ENCODE results near the gene CAB39L.
"Not testable (repeated sequence)": the region's sequence is repeated elsewhere in the genome, so short reads cannot be mapped to it uniquely, and the experiment has no call there.

Gene CAB39L

GRCh38 chr13:49305792-49306425 is 138.0 kb downstream of the CAB39L start:
- no peak for DNase-seq

GRCh38 chr13:49304763-49305700 is 138.8 kb downstream of the CAB39L start:
- no peak for DNase-seq

- DNase-seq: no peak
These were observed 139.5 kb downstream of the CAB39L start for GRCh38 chr13:49304356-49304755.

- no peak for DNase-seq
These were observed 140.2 kb downstream of the CAB39L start for GRCh38 chr13:49303533-49304252.

DNA sequence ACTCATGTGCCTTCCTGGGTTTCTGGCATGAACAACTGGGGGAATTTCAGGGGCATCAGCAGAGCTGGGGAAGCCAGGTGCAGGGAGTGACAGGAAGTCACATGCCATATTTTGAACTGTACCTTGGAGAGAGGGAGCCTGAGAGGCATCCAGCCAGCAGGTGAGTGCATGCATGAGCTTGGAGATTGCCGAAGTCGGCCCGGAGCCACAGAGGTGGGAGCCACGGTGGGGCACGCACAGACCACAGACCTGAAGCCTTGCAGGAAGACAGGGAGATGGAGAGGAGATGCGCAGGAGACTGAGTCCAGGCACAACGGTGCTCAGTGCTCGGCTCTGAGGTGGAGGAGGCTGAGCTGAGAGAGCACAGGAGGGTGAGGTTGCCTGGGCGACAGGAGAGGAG is 141.0 kb downstream of the CAB39L start:
- DNase-seq: no peak

DNA sequence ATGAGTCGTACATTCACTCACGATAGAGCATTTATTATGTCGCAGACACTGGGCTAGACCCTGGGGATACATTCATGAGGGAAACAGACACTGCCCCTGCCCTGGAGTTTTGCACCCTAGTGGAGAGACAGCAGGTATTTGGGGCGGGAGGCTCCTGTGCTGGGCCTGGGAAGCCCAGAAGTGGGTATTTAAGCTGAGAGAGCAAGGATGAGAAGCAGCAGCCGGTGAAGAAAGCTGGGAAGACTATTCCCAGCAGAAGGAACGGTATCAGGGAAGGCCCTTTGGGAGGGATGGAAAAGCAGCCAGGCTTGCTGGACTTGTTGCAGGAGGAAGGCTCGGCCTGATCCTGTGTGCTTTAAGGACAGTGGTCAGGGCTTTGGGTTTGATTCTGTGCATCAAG is 141.6 kb downstream of the CAB39L start:
- no peak for DNase-seq

GRCh38 chr13:49300739-49301589 is 142.9 kb downstream of the CAB39L start:
- DNase-seq: peak; percentile 34 to 88

DNA sequence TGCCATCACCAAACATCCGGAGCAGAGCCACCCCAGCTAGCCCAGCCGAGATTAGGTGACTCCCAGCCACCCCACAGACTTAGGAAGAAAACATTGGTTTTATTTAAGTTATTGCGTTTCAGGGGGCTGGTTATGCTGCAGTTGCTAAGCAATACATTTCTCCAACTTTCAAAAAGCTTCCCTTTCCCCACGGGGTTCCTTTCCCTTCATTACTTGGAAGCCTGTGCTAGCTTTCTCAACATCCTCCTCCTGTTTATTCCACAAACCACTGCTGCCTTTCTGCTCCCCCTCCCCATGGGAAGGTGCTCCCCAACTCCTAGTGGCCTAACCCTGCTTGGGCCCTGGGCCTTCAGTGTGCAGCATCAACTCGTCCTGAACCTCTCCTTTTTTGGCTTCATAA is 143.6 kb downstream of the CAB39L start:
- no peak for DNase-seq

GRCh38 chr13:49298903-49299605 is 144.8 kb downstream of the CAB39L start:
- no peak for DNase-seq

DNA sequence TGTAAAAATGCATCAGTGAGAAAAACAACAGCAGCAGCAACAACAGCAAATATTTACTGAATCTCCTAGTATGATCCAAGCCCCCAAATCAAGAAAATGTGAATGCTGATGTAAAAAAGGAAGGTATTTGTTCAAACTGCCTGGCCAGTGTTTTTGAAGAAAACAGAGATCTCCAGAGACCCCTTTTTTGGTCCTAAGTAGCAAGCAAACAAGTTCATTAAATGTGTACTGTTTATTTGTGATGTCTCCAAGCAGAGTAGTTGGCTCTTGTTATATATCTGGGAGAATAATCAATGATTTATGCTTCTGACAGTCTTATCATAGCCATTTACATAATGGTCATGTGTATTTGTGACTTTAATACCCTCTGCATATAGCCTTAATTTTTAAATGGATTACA is 145.4 kb downstream of the CAB39L start:
- DNase-seq: no peak

DNA sequence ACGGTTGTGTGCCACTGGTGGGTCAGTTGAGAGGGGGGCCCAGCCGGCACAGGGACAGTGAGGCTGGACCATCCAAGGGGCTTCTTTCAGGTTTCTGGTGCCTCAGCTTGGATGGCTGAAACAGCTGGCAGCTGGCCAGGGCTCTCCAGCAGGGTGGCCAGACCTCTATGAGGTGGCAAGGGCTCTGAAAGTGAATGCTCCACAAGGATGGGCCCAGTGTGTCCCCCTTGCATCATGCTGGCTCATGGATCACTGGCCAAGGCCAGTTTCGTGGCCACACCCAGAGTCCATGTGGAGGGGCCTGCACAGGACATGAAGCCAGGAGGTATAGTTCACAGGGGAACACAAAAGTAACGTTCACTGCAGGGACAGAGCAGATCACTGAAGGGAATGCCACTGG is 146.5 kb downstream of the CAB39L start:
- DNase-seq: no peak

DNA sequence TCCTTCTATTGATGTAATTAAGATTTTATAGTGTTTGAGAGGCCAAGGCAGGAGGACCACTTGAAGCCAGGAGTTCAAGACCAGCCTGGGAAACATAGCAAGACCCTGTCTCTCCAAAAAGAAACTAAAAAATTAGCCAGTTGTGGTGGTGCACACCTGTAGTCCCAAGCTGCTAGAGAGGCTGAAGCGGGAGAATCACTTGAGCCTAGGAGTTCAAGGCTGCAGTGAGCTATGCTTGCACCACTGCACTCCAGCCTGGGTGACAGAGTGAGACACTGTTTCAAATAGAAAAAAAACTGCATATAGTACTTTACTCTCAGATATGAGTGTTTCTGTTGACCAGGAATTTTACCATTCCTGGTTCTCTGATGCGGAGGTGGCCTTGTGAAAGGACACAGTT is 147.2 kb downstream of the CAB39L start:
- DNase-seq: no peak

GRCh38 chr13:49295244-49295643 is 148.6 kb downstream of the CAB39L start:
- DNase-seq: no peak

DNA sequence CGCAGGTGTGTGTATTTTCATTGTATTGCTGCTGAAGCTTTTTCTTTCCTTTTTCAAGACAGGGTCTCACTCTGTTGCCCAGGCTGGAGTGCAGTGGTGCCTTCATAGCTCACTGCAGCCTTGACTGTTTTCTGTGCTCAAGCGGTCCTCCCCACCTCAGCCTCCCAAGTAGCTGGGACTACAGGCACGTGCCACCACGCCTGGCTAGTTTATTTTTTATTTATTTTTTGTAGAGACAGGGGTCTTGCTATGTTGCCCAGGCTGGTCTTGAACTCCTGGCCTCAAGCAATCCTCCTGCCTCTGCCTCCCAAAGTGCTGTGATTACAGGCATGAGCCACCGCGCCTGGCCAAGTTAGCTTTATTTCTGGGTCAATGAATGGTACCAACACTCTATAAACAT is 149.1 kb downstream of the CAB39L start:
- DNase-seq: not testable (repeated sequence)

DNA sequence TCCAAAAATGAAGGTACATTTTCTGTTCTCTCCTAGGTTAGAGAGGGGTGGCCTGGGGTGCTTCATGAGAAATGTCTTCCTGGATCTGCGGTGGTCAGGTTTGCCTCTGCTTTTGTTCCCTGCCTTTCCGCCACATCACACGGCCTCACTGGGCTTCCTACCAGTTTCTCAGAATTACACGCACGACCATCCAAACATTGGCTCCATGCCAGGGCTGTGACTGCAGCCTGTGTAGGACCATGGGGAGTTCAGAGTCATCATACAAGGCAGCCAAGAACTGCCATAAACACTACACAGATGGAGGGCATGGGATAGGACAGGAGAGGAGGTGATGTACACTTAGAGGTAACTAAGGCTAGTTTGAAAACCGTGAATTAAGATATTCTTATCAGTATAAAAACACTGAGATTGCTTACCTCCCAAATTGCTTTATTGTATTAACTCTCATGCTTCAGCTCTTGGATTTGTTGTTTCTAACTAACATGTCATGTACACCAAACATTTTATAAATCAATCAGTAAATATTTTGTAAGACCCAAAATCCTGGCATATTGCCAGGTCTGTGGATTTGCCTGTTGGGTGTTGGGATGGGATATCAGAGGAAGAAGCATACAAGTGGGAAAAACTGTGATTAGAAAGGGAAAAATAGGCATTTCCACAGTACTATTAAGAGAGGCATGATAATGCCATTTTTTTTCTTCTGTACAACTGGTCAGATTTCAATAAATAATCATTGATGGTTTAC is 150.9 kb downstream of the CAB39L start:
- peak in 1 of 2 donors; percentile 86 for DNase-seq

GRCh38 chr13:49288458-49288857 is 155.4 kb downstream of the CAB39L start:
- DNase-seq: no peak

GRCh38 chr13:49287995-49288394 is 155.9 kb downstream of the CAB39L start:
- DNase-seq: no peak

GRCh38 chr13:49279885-49280284 is 164.0 kb downstream of the CAB39L start:
- no peak for DNase-seq

- DNase-seq: no peak
These were observed 164.8 kb downstream of the CAB39L start for GRCh38 chr13:49279112-49279511.

DNA sequence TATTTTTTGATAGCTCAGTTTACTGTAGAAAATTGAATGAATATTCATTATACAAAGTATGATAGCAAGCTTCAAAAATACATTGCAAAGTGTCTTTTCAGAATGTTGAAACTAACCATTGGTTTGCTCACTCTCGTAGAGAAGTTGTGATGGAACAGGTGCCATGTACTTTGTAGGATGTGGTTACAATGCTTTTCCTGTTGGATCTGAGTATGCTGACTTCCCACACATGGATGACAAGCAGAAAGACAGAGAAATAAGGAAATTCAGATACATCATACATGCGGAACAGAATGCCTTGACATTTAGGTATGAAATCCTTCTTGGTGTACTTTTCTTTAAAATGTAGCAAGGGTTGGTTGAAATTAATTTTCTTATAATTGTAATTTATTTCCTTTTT is 165.7 kb downstream of the CAB39L start:
- DNase-seq: peak in 1 of 2 donors; percentile 44

- peak in 1 of 2 donors; percentile 9 for DNase-seq
These were observed 171.6 kb downstream of the CAB39L start for GRCh38 chr13:49272296-49272695.

Measured in bone marrow (tissue), 2 donors.